GM23248 (cell line): ENCODE measurements around the gene ARMS2. TPM values are rescaled to one million over a fixed set of nuclear protein-coding genes. Genes with fewer than 3 reads are reported as not detected.

ENCODE experiments used
- DNase-seq: peaks from one replicate; pipeline ENCODE4 v3.0.0-alpha.2; 2015
- H2AFZ ChIP-seq: fragments of 200-600 bp; sonication (generic); 2 replicates; pipeline ENCODE4 v1.6.1; 2016; ENCODE audit warnings: antibody characterized with exemption
- H3F3A ChIP-seq: fragments of 200-600 bp; sonication (generic); 2 replicates; pipeline ENCODE4 v1.6.1; 2016; ENCODE audit warnings: mild to moderate bottlenecking, antibody characterized with exemption, mixed run types; ENCODE audit not compliant: insufficient read depth
- H3K27ac ChIP-seq: fragments of 200-600 bp; sonication (generic); 2 replicates; pipeline ENCODE4 v1.5.1; 2016; ENCODE audit warnings: mild to moderate bottlenecking
- H3K27me3 ChIP-seq: fragments of 200-600 bp; sonication (generic); replicated peaks from 2 replicates; pipeline ENCODE4 v1.6.1; 2016; ENCODE audit warnings: mild to moderate bottlenecking; ENCODE audit not compliant: insufficient read depth
- H3K36me3 ChIP-seq: fragments of 200-600 bp; sonication (generic); 2 replicates; pipeline ENCODE4 v1.6.1; 2016; ENCODE audit warnings: low read depth, mild to moderate bottlenecking
- H3K4me1 ChIP-seq: fragments of 200-600 bp; sonication (generic); 2 replicates; pipeline ENCODE4 v1.6.1; 2016; ENCODE audit warnings: mild to moderate bottlenecking; ENCODE audit not compliant: insufficient read depth
- H3K4me2 ChIP-seq: fragments of 200-600 bp; sonication (generic); one replicate; pipeline ENCODE4 v1.6.1; 2016; ENCODE audit warnings: mild to moderate bottlenecking; ENCODE audit not compliant: unreplicated experiment
- H3K4me3 ChIP-seq: fragments of 200-600 bp; sonication (generic); 2 replicates; pipeline ENCODE4 v1.5.1; 2016; ENCODE audit warnings: mild to moderate bottlenecking
- H3K79me2 ChIP-seq: fragments of 200-600 bp; sonication (generic); 2 replicates; pipeline ENCODE4 v1.6.1; 2016; ENCODE audit warnings: mild to moderate bottlenecking; ENCODE audit not compliant: insufficient read depth
- H3K9ac ChIP-seq: fragments of 200-600 bp; sonication (generic); 2 replicates; pipeline ENCODE4 v1.6.1; 2016; ENCODE audit warnings: mild to moderate bottlenecking
- H3K9me2 ChIP-seq: fragments of 200-600 bp; sonication (generic); 2 replicates; pipeline ENCODE4 v1.6.1; 2016; ENCODE audit warnings: mixed run types, mild to moderate bottlenecking, moderate library complexity; ENCODE audit not compliant: insufficient read depth
- H3K9me3 ChIP-seq: fragments of 200-600 bp; sonication (generic); one replicate; pipeline ENCODE4 v1.6.1; 2017; ENCODE audit warnings: low read depth
- H4K20me1 ChIP-seq: fragments of 200-600 bp; sonication (generic); 2 replicates; pipeline ENCODE4 v1.6.0; 2016; ENCODE audit not compliant: insufficient read depth
- EZH2 ChIP-seq: fragments of 200-600 bp; sonication (generic); IDR thresholded peaks from 2 replicates; pipeline ENCODE4 v1.6.1; 2018; ENCODE audit warnings: antibody characterized with exemption, mild to moderate bottlenecking; ENCODE audit not compliant: insufficient read depth, poor library complexity, severe bottlenecking
- EZH2phosphoT487 ChIP-seq: fragments of 200-600 bp; sonication (generic); IDR thresholded peaks from 2 replicates; pipeline ENCODE4 v1.6.1; 2018; ENCODE audit warnings: antibody characterized with exemption, moderate library complexity, mild to moderate bottlenecking, low read depth; ENCODE audit not compliant: insufficient read depth
- WGBS, 2 experiments: methylation state at CpG; one replicate each; pipeline ENCODE4 v1.1.6; 2015 to 2017; ENCODE audit warnings: low lambda C conversion rate in 2 of 2, low coverage in 1 of 2; ENCODE audit errors: missing lambda C conversion rate in 2 of 2; 5-methylcytosine and 5-hydroxymethylcytosine counted together
- in situ Hi-C: fragments of 300-500 bp; cut with MboI; formaldehyde crosslinking; loops from 2 replicates; pipeline ENCODE4 v1.15.0; 2020
- microRNA-seq: library from miRNA; unstranded; fragments of <30 nt; microRNA quantifications from one replicate; pipeline ENCODE4, GENCODE V29; 2016; ENCODE audit warnings: borderline number of aligned reads
- polyA plus RNA-seq: library from polyadenylated mRNA; unstranded; fragments of >200 nt; fragmentation: Nextera tagmentation; extraction: Ambion mirVana; gene quantifications from 2 replicates; pipeline ENCODE4 v1.2.1, GENCODE V29; 2016
- small RNA-seq: library from RNA; depleted of rRNA; stranded (forward); fragments of <200 nt; gene quantifications from one replicate; pipeline ENCODE3, GENCODE V24; 2014; ENCODE audit warnings: low read depth, low replicate concordance
- total RNA-seq: library from RNA; depleted of rRNA; stranded (reverse); fragments of >200 nt; shearing (Covaris generic); gene quantifications from 2 replicates; pipeline ENCODE4 v1.2.3, GENCODE V29; 2014; rRNA removed

ARMS2 gene
- total and polyA plus RNA-seq, 2 experiments from 2014 or later: not detected

DNA sequence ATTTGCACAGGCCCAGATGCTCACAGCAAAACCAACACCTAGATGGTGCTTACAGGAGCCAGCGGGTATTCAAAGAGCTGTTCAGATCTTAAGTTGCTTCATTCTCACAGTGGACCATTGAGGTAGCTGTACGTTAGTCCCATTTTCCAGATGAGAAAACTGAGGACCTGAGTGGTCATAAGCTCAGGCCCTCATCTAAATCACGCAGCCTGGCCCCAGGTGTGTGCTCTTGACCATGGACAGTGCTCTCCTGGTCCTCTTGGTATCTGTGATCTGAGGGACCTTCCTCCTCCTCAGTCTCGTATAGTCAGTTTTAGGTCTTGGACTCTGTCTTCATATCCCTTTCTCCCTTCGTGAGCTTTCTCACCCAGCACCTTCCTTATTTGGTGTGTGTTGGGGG lies 50.6 kb downstream of the ARMS2 start:
- Histone ChIP-seq H3K4me1 (peaks cover 7% of the 10 kb centered on the region), H3K4me3 (no peak overlapping the region), H2AFZ (no peak overlapping the region), H3F3A (peaks cover 8% of the 10 kb centered on the region), H3K79me2 (peaks cover 19% of the 10 kb centered on the region), H3K9me3 (no peaks in the 10 kb centered on the region), H3K9ac (no peak overlapping the region), H3K9me2 (no peaks in the 10 kb centered on the region), H4K20me1 (no peaks in the 10 kb centered on the region), H3K27ac (no peak overlapping the region), H3K4me2 (no peak overlapping the region), H3K27me3 (no peaks in the 10 kb centered on the region), H3K36me3 (0 out of 2 replicates have a peak, but pooled peaks cover 7% of the 10 kb centered on the region)
- no peak for TF ChIP-seq EZH2
- no peak for TF ChIP-seq EZH2phosphoT487
- no peak for DNase-seq
- 96 to 100% methylated on average over 5 of the region's 5 CpGs for WGBS, 2 experiments
- in situ Hi-C loops: no loop called here

DNA sequence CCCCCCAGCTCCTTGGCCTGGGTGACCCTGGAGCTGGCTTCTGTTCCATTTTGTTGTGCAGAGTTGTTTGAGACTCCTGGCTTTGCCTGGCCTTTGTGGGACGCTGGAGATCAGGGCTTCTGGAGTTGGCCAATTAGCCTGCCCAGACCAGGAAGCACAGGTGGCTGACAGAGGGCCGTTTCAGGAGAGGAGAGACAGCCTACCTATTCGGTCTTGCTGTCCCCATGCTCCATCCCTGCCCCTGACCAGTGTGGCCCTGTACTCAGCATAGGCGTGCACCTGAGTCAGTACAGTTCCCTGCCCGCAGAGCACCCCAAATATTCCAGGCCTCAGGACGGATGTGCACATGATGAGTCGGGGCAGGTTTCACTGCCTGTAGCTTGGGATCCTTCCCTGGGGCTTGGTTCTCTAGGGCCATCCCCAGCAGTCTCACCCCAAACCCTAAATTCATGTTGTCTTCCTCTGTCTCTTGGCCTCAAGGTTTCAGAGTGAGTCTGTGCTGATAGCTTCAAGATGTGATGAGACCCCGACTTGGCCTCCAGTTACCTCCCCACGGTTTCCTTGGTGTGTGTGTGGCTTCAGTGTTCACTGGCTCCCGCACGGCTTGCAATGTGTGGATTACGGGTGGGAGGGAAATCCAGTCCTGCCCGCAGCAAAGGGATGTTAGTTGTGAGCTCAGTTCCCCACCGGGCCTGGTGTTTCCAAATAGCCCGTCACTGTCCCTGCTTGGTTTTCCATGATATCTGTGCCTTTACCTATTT lies 51.6 kb downstream of the ARMS2 start:
- H3K4me1 ChIP-seq: 0 out of 2 replicates have a peak, but pooled peaks cover 4% of the 10 kb centered on the region
- peaks cover 19% of the 10 kb centered on the region for H3K79me2 ChIP-seq
- no peak overlapping the region for H3K27ac ChIP-seq
- H3K36me3 ChIP-seq: peaks cover 7% of the 10 kb centered on the region; the same call in 1 of the 2 replicates
- no peak overlapping the region for H3K4me3 ChIP-seq
- TF ChIP-seq EZH2 (no peak), EZH2phosphoT487 (no peak)
- no peak overlapping the region for H2AFZ ChIP-seq
- no peaks in the 10 kb centered on the region for H3K27me3 ChIP-seq
- H3K9me2 ChIP-seq: no peaks in the 10 kb centered on the region
- no peaks in the 10 kb centered on the region for H4K20me1 ChIP-seq
- 88 to 90% methylated on average over 14 to 15 of the region's 15 CpGs for WGBS, 2 experiments
- no peak for DNase-seq
- in situ Hi-C loops: no loop called here
- H3K9me3 ChIP-seq: no peaks in the 10 kb centered on the region
- no peaks in the 10 kb centered on the region for H3F3A ChIP-seq
- H3K9ac ChIP-seq: no peak overlapping the region
- no peak overlapping the region for H3K4me2 ChIP-seq

Small RNA genes lying within 50 kb of the gene (microRNA-seq; reads per million reads assigned to microRNA genes)
- gene MIR3941: not detected

Small RNA genes lying within 50 kb of the gene (small RNA-seq; reads per million reads assigned to genes)
- not detected for gene MIR3941

Other genes starting within 250 kb of the ARMS2 start
- not detected in 2 replicates for gene BTBD16, start 183.4 kb upstream of the ARMS2 start, total RNA-seq
- gene BTBD16, start 183.4 kb upstream of the ARMS2 start, polyA plus RNA-seq: not detected in 2 replicates
- gene PLEKHA1, start 79.9 kb upstream of the ARMS2 start, total RNA-seq: 28.7 and 31.4 TPM in 2 replicates
- 39.0 and 41.0 TPM in 2 replicates for gene PLEKHA1, start 79.9 kb upstream of the ARMS2 start, polyA plus RNA-seq
- gene HTRA1, start 6.9 kb downstream of the ARMS2 start, total RNA-seq: 395 and 405 TPM in 2 replicates
- gene HTRA1, start 6.9 kb downstream of the ARMS2 start, polyA plus RNA-seq: 220 and 303 TPM in 2 replicates
- gene DMBT1, start 106.1 kb downstream of the ARMS2 start, total RNA-seq: not detected in 2 replicates
- not detected in 2 replicates for gene DMBT1, start 106.1 kb downstream of the ARMS2 start, polyA plus RNA-seq
- gene C10orf120, start 245.2 kb downstream of the ARMS2 start, total RNA-seq: not detected in 2 replicates
- gene C10orf120, start 245.2 kb downstream of the ARMS2 start, polyA plus RNA-seq: not detected in 2 replicates